GM19239 (cell line): Measurements from ENCODE around the gene IRAK1.

Experiments used
- DNase-seq: peaks from one replicate; pipeline ENCODE4 v3.0.0; 2011; ENCODE audit warnings: low spot score; ENCODE audit not compliant: insufficient read length
- FAIRE-seq: peaks from 2 replicates; lab custom pipeline; 2011; peaks lifted over from hg19 to GRCh38; lab: Jason Lieb, UNC

Gene IRAK1

DNA sequence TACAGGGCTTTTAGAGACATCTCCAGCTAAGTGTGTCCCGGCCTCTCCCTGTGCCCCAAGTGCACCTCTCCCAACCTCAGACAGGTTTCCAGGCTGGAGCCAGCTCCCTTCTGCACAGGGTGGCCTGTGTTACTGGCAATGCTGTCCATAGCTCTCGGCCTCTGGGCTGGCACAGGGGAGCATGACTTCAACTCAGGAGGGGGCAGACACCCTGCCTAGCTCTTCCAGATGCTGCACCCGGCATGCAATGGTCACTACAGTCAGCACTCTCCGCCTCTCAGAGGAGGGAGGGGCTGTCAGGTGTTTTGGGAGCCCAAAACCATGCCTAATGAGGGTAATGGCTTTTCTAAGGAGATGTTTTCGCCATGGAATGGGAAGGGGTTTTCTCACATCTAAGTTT lies 2.4 kb upstream of the IRAK1 start:
- no peak for DNase-seq
- FAIRE-seq: no peak

DNA sequence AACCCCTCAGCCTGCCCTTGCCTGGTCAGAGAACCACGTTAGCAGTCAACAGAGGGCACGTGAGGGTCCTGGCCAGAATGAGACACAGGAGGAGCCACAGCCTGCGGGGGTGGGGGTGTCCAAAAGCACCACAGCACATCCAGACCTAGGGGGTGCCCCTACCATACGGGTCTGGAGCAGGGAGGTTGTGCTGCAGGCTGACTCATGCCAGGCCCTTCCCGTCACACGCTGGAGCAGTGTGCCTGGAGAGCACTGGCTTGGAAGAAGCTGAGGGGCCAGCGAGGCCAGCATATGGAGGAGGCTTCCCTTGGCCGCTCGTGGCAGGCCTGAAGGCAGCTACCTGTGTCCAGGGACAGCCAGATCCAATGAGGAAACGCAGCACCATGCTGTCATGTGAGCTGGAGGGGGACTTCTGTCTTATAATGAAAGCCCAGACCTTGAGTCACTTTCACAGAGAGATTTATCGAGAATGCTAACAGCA lies 1.5 kb upstream of the IRAK1 start:
- FAIRE-seq: peak; percentile 42
- no peak for DNase-seq

DNA sequence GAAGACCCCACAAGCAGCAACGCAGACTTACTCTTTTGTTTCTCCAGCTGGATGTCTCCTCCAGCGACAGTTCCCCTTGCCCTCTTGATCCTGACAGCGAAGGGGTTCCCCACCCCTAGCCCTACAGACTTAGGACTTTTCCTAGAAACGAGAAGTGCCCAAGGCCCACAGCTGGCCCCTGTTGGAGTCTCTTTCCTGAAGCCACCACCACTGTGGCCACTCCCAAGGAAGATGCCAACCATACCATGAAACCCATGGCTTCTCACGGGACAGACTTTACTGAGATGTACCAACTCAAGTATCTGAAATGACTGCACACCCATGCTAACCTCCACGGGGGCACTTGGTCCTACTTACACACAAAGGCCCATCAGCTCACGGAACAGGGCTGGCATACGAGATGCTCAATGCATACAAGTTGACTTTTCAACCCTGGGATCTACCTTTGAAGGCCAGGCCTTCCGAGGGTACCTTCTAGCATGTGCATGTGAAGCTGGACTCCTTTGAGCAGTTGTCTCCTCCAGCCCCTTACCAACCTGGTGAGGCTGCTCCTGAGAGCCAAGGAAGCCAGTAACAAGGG lies 924 bp upstream of the IRAK1 start:
- DNase-seq (no peak), FAIRE-seq (peak; percentile 93)

DNA sequence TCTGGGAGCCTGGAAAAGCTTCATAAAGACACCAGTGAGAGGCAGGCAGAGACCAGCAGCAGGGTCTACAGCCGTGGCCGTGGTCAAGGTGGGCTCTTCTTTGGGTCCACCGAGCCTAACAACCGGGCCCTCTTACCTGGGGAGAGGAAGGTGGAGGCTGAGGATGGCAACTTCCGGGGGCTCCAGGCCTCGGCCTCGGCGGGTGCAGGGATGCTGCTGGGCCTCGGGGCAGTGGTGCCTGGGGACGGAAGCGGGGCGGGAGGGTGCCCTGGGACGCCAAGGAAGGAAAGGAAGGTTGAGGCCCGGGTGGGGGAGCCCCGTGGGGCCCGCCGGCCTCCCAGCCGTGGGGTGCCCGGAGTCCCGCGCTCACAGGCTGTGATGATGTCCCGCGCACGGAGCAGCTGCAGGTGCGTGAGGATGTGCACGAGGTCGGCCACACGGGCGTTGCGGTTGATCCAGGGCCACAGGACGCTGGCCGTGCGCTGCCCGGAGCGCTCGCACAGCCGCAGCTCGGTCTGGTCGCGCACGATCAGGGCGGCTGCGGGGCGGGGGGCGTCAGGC lies 561 bp downstream of the IRAK1 start:
- DNase-seq: no peak
- peak; percentile 28 for FAIRE-seq

DNA sequence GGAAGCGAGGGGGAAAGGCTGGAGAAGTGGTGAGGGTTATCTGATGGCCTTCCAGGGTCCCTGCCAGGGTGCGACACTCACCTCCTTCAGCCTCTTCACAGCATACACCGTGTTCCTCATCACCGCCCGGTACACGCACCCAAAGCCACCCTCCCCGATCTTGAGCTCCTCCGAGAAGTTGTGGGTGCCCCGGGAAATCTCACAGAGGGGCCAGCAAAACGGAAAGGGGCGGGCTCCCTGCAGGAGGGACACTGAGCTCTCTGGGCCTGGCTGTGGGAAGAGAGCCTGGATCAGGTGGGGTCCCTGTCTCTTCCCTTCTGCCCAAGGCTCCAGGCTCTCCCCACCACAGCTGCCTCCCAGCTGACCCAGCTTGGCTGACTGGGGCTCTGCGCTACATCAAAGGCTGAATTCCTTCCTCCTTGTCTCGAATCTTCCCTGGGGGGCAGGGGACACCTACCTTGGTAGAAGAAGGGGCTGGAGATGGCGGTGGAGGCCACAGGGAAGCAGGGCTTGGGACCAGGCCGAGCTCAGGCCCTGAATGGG lies 1.1 kb downstream of the IRAK1 start:
- FAIRE-seq: peak; percentile 81
- no peak for DNase-seq

DNA sequence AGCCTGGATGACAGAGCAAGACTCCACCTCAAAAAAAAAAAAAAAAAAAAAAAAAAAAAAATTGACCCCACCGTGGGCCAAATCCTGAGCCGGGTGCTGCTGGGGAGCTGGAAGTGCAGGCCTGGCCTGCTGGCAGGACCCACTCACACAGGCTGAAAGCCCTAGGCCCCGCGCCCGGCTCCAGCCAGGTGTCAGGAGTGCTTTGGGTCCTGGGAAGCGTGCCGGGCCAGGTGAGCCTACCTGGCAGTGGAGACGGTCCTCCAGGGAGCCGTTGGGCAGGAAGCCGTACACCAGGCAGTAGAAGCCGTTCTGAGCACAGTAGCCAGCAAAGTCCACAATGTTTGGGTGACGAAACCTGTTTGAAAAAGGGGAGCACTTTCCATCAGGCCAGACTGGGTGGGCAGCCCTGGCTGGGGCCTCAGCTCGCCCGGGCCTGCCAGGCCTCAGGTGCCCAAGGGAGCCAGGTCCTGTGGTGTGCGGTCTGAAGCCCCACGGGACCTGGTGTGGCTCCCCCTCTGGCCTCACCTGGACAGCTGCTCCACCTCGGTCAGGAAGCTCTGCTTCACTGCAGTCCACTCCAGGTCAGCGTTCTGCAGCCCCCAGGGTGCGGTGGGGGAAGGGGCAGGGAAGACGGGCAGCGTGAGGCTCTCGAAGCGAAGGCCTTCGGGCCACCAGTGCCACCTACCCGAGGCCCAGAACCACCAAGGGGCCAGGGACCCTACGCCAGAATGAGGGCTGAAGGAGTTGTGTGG lies 1.8 kb downstream of the IRAK1 start:
- DNase-seq (no peak), FAIRE-seq (no peak)

DNA sequence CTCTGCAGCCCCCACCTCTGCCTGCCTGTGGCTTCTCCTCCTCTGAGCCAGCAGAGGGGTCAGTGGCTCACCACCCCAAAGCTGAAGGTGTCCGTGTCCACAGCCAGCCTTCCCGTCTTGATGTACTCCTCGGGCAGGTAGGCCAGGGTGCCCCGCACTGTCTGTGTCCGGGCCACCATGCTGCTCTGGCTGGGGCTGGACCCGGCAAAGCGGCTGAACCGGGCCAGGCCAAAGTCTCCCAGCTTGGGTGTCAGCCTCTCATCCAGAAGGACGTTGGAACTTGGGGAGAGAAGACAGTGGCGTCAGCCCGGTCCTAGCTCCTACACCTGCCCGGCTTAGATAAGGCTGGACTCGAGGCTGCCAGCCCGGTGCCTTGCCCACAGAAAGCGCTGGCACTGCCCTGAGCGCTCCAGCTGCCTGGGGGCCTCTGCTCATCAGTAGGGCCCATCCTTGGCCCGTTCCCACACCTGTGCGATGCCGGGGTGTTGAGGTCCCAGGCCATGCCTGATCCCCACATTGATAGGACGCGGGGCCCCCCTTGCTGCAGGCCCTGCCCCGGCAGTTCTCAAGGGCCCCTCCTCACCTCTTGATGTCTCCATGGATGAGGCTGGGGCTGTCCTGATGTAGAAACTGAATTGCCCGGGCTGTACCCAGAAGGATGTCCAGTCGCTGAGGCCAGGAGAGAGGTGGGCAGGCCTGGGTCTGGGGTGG lies 3.2 kb downstream of the IRAK1 start:
- DNase-seq: no peak
- FAIRE-seq: no peak

DNA sequence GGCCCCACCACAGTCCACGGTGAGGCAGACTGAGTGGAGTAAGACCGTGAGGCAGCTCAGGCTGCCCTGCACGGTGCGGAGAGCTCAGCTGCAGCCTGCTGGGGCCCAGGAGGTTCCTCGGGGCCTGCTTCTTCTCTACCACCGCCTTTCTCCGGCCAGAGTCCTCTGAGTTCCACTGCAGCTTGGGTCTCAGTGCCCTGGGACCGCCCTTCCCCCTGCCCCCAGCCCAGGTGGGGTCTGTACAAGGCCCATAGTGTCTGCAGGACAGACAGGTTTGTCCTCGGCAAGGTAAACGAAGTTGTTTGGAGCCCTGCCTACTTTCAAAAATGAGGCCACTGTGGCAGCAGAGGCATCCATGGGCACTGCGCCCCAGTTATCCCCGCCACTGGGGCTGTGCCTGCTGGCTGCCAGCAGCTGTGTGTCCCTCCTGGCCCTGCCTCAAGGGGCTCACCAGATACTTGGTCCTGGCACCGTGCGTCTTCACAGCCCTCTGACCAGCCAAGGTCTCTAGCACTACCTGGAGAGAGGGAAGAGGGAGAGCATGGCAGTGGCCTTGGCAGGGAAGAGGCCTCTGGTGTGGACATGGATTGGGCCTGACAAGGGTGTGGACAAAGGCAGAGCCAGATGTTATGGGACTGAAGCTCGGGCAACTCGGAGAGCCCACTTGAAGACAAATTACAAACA lies 4.0 kb downstream of the IRAK1 start:
- DNase-seq: no peak
- FAIRE-seq: peak; percentile 57

DNA sequence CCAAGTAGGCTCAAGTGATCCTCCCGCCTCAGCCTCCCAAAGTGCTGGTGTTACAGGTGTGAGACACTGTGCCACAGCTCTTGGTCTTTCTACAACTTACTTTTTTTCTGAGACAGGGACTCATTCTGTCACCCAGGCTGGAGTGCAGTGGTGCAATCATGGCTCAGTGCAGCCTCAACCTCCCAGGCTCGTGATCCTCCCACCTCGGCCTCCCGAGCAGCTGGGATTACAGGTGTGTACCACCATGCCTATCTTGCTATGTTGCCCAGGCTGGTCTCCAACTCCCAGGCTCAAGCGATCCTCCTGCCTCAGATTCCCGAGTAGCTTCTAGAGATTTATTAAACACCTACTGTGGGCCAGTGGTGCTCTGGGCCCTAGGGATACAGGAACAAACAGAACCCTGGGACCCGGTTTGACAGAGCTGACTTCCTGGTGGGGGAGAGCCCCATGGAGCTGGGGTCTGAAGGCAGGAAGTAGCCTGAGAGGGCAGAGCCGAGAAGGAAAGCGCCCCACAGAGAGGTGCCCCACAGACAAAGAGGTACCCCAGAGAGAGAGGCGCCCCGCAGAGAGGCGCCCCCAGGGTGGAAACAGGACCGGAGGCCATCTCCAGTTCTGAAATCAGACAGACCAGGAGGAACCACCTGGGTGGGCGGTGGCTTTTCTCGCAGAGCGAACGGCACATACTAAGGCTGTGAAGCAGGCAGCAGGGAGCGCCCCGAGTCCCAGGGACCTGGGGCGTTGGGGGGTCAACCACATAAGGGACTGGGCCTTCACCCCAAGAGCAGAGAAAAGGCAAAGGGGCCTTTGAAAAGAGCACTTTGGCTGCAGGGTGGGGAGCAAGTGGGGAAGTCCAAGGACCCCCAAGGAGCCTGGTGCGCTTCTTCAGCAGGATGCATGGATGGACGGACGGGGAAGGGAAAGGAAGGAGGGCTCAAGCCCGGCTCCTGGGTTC lies 5.0 kb downstream of the IRAK1 start:
- DNase-seq (no peak), FAIRE-seq (no peak)

DNA sequence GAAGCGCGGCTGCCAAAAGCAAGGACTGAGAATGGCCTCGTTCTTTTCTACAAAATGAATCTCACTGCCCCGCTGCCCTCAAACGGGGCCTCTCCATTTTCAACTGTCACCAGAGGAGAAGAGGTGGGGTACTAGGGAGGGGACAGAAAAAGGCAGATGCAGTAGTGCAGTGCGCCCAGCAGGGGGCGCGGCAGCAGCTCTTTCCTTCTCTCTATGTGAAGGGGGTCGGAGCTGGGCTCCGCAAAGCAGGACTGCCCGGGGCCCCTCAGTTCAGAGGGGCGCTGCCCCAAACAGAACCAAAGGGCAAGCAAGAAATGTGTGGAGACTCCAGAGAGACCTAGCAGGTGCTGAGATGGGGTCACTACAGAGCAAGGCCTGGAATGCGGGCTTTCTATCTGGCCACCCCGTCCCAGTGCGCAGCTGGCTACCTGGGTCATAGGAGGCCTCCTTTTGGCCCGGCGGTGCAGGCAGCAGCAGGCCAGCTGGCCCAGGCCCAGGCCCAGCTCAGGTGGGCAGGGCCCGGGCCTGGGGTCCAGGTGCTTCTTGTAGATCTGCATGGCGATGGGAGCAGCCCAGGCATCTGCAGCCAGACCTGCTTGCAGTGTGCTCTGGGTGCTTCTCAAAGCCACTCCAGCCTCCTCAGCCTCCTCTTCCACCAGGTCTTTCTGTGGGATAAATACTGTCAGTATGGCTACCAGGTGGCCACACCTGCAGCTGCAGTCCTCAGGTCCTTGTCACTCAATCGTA lies 5.9 kb downstream of the IRAK1 start:
- DNase-seq (no peak), FAIRE-seq (peak; percentile 73)

DNA sequence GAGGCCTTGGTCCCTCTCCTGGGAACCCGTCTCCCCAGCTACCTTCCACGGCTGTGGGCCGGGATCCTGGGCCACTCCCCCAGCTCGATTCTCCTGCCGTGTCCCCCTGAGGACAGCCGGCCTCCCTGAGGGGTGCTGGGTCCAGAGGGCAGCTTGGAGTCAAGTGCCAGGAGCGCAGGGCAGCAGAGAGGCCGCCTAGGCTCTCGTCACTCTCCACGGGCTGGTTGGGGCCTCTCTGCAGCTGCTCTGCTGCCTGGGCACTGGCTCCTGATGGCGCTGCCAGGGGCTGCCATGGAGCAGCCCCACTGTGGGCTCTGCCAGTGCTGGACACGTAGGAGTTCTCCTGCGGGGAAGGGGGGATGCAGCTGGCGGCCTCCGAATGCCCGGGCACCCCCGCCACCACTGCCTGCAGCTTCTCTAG lies 6.7 kb downstream of the IRAK1 start:
- no peak for DNase-seq
- FAIRE-seq: no peak

DNA sequence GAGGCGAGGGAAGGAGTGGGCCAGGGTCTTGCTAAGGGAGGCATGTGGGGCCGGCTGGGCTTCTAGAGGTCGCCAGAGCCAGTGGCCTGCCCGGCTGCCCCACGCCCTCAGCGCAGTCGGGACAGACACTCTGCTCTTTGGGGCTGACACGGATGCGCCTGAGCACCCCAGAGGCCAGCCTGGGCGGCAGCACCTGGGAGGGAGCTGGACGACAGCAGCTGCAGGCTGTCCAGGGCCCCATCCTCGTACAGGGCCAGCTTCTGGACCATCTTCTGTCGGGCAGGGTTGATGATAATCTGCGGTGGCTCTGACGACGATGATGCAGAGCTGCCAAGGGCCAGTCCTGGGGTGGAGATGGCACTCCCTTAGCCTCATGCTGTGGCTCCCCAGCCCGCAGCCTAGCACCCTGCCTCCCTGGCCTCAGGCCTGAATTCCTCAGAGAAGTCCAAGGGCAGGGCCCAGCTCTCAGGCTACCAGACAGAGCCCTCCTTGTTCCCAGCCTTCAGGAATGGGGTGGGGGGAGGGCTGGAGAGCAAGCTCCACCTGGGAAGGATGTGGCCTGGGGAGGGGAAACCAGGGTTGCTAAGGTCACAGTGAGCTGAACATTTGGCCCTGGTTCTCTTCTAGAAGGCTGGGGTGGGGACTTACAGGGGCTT lies 7.2 kb downstream of the IRAK1 start:
- no peak for FAIRE-seq
- no peak for DNase-seq

DNA sequence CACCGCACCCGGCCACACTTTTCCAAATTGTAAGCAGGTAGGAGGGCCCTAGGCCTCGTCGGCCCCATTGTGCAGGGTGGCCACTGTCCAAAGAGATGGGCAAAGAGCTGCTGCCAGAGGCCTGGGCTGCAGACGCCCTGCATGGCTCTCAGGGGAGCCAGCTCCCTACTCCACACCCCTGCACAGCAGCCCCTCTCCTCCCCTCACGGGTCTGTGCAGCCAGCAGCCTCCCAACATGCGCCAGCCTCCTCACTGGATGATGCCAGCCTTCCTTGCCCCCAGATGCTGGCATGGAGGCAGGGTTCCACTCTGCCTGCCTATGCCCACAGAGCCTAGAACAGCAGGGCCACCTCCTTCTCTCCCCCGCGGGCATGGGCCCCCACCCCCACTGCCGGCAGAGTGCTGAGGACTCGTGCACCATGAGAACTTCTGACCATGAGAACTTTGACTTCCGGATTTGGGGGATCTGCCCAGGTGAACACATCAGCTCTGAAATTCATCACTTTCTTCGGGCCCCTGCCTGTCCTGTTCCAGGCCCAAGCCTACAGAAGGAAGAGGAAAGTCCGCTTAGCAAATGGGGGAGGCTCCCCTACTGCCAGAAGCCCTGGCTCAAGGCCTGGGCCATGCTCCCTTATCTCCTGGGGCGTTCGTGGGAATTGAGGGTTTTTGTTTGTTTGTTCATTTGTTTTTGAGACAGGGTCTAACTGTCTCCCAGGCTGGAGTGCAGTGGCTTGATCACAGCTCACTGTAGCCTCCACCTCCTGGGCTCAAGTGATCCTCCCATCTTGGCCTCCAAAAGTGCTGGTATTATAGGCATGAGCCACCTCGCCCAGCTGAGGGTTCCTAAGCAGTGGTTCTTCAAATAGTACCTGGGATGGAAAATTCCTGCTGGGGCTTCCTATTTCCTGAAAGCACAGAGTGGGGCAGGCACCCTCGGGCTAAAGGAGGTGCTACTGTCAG lies 8.0 kb downstream of the IRAK1 start:
- peak; percentile 26 for FAIRE-seq
- no peak for DNase-seq

DNA sequence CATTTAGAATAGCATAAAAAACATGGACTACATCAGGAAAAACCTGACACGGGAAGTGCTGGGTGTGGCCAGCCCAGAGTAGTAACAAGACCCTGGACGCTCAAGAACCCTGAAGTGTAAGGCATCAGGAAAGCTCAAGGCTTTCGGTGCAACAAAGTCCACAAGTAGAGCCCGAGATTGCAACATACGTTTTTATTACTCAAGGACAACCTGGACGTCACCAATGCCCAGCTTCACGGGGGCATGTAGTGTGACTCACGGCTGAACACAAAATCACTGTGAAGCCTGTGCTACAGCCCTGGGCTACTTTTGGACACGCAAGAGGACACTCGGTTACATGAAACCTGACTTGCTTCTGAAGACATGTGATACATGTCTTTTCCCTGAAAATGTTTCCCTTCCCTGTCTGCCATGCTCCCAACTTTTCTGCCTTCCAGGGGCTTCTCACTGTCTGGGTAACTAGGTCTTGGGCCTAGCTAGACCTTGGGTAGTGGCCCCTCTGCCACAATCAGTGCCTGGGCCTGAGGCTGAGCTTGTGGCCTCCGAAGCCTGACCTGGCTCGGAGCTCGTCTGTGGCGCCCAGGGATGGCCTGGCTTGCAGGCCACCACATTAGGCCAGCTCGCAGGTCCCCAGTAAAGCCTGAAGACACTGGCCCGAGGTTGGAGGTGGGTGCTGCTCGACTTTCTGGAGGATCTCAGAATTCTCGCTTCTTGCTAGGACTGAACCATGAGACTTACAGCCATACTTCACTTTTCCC lies 9.2 kb downstream of the IRAK1 start:
- FAIRE-seq: no peak
- DNase-seq: no peak

DNA sequence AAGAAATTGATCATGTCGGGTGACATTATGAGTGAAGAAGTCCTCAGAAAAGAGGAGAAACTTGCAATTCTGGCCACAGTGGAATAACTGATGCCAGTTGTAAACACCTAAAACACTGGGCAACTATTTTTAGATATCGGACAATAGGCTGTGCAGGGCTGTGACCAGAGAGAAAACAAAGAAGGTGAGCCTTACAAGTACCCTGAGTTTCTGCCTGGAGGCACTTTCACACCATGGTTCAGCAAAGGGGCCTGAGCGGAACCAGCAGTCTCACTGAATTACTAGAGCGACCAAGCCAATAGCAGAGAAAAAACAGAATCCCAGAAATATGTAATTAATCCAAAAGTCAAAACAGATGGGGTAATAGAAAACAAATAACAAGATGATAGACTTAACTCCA lies 11.2 kb downstream of the IRAK1 start:
- peak; percentile 97 for FAIRE-seq
- no peak for DNase-seq

DNA sequence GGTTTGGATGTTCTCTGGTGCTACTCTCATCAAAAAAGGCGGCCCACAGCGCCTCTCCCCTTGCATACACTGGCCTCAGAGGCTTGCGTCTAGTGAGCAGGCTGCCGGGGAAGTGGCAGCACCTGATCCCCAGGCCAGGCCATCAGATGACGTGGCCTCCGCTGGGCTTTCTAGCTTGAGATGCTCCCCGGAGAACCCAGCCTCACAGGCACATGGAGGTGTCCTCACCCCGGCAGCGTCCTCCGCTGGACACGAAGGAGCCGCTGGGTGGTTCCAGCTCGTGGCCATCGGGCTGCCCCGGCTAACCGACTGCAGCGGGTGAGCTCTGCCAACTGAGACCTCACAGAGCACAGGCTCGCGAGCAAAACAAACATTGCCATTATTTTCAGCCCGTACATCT lies 12.8 kb downstream of the IRAK1 start:
- no peak for FAIRE-seq
- no peak for DNase-seq
